Measurements from ENCODE around the gene WDR33. TPM values are rescaled to one million over a fixed set of nuclear protein-coding genes. Genes with fewer than 3 reads are reported as not detected.

WDR33 gene
- total RNA-seq, 2 donors from 2014 or later, result 69.2 to 71.7 TPM

DNA sequence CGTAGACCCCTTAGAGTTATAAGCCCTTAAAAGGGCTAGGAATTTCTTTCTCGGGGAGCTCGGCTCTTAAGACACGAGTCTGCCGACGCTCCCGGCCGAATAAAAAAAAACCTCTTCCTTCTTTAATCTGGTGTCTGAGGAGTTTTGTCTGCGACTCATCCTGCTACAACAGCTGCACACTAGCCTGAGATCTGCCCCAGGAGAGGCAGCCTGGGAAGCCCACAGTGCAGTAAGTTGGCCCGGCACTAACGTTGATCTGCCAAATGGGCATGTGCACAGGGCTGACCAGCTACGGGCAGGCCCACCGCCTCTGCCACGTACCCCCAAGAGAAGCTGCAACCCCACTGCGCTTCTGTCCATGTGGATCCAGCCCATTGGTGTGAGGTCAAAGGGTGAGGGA lies 127.2 kb downstream of the WDR33 start:
- peaks cover 5% of the 10 kb centered on the region for H3K27me3 Mint-ChIP-seq (ENCODE audit: low read depth)
- ATAC-seq (replicated peaks in 1 of 2), result no peak
- H3K9me3 Mint-ChIP-seq, result peaks cover 2% of the 10 kb centered on the region in 2 donors
- no peak overlapping the region for H3K27ac Mint-ChIP-seq
- DNase-seq, result no peak
- H3K4me3 Mint-ChIP-seq, result no peak overlapping the region
- peaks cover 1 to 2% of the 10 kb centered on the region in 2 donors for H3K36me3 Mint-ChIP-seq (ENCODE audit: insufficient read depth in 2 of 2)
- H3K4me1 Mint-ChIP-seq (ENCODE audit: low read depth), result no peaks in the 10 kb centered on the region

DNA sequence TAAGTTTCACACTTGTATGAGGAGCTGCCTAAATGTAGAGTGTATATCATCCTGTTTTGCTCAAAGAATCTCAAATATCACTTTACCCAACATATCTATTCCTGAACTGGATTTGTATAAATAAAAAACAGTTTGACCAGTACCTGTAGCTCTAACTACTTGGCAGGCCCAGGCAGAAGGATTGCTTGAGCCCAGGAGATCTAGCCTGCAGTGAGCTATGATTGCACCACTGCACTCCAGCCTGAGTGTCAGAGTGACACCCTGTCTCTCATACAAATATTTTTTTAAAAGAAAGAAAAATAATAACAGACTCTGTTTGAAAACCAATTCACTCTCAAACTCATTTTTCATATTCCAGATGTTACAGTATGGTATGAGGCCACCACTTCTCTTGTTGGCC lies 127.9 kb downstream of the WDR33 start:
- Mint-ChIP-seq H3K36me3 (ENCODE audit: insufficient read depth in 2 of 2) (no peaks in the 10 kb centered on the region), H3K27ac (no peak overlapping the region)

DNA sequence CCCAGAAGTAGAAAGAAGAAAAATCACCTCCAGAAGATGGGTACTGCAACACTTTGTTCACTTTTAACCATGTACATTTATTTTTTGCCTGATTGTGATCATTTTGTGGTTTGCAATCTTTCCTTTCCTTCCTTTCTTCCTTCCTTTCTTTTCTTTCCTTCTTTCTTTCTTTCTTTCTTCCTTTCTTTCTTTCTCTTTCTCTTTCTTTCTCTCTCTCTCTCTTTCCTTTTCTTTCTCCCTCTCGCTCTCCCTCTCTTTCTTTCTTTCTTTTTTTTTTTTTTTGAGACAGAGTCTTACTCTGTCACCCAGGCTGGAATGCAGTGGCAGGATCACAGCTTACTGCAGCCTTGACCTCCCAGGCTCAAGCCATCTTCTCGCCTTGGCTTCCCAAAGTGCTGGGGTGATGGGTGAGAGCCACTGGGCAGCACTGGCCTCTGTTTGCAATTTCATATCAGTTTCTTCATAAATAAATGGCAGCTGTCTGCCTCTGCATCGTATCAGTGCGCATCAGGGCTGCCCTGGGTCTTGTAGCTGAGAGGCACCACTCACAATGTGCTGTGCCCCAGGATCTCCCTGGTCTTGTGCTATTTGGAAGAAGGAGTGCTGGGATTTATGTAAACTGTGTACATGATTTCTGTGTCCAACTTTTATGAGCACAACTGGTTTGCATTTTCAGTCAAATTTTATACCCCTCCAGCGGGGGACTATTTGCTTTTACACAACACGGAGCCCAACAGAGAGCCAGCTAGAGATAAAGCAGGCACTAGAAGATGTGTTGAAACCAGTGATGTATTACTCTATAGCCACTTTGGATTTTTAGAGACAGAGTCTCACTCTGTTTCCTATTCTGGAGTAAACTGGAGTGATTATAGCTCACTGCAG lies 128.8 kb downstream of the WDR33 start:
- DNase-seq (no peak), ATAC-seq (replicated peaks in 1 of 2) (no peak)
- no peaks in the 10 kb centered on the region for H3K9me3 Mint-ChIP-seq
- no peak overlapping the region for H3K27ac Mint-ChIP-seq
- peaks cover 20% of the 10 kb centered on the region for H3K27me3 Mint-ChIP-seq (ENCODE audit: low read depth)
- peak overlapping the region in 1 of 2 donors; percentile 24 for H3K4me3 Mint-ChIP-seq
- no peaks in the 10 kb centered on the region for H3K4me1 Mint-ChIP-seq (ENCODE audit: low read depth)
- no peaks in the 10 kb centered on the region for H3K36me3 Mint-ChIP-seq (ENCODE audit: insufficient read depth in 2 of 2)

More for the DNA sequence above, 127.9 kb downstream of the WDR33 start:
- no peak for ATAC-seq (replicated peaks in 1 of 2)
- Mint-ChIP-seq H3K4me1 (ENCODE audit: low read depth) (no peaks in the 10 kb centered on the region), H3K9me3 (no peaks in the 10 kb centered on the region), H3K4me3 (no peak overlapping the region), H3K27me3 (ENCODE audit: low read depth) (peaks cover 12% of the 10 kb centered on the region)
- no peak for DNase-seq

DNA sequence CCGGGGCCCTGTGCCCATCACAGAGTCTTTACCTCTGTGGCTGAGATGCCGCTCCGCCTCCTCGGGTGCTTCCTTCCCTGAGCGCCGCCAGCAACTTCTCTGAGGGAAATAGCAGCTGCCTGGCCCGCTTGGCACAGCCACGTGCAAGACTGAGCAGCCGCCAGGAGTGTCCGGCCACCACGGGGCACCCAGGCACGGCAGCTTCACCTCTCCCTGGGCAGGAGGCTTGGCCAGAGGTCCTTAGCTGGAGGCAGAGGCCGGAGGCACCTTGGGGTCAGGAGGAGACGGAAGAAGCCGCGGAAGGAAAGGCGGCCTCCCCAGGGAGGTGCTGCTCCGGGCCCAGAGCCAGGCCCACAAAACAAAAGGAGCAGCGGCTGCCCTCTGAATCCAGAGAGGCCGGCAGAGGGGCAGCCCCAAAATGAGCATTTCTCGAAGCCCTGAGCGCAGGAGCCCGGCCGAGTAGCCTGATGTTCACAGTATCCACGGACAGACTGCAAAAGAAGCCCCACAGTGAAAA lies 129.6 kb downstream of the WDR33 start:
- Mint-ChIP-seq H3K4me3 (peak overlapping the region in 1 of 2 donors; percentile 42), H3K27me3 (ENCODE audit: low read depth) (peaks cover 25% of the 10 kb centered on the region), H3K36me3 (ENCODE audit: insufficient read depth in 2 of 2) (no peaks in the 10 kb centered on the region), H3K27ac (no peak overlapping the region), H3K4me1 (ENCODE audit: low read depth) (no peaks in the 10 kb centered on the region), H3K9me3 (no peaks in the 10 kb centered on the region)
- DNase-seq (no peak), ATAC-seq (replicated peaks in 1 of 2) (no peak)

DNA sequence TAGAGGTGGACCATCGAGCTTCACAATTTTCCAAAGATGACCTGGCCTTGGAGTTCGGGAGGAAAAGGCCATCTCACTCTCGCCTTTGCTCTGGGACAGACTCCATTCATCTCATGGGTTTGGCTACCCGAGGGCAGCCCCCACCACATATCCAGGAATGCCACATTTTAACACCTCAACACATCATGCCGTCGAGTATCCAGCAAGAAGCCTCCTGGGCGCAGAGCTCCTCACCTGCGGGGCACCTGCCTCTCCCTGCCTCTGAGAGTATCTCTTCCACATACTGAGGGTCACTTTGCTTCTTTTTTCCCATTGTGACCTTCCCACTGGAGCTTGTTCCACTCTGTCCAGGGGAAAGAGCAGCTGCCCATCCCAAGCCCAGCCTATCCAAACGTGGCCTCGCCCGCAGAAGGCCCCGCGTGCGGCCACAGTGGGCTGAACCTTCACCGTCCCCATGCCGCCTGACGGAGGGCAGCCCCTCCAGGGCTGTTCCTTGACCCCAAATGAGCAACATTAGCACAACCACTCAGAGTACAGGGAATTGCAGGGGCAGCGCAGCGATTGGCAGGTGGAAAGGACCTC lies 130.2 kb downstream of the WDR33 start:
- no peak for ATAC-seq (replicated peaks in 1 of 2)
- no peak for DNase-seq
- no peaks in the 10 kb centered on the region for H3K4me1 Mint-ChIP-seq (ENCODE audit: low read depth)
- no peaks in the 10 kb centered on the region for H3K36me3 Mint-ChIP-seq (ENCODE audit: insufficient read depth in 2 of 2)
- peaks cover 30% of the 10 kb centered on the region for H3K27me3 Mint-ChIP-seq (ENCODE audit: low read depth)
- no peak overlapping the region for H3K27ac Mint-ChIP-seq
- H3K9me3 Mint-ChIP-seq, result no peaks in the 10 kb centered on the region
- no peak overlapping the region for H3K4me3 Mint-ChIP-seq

DNA sequence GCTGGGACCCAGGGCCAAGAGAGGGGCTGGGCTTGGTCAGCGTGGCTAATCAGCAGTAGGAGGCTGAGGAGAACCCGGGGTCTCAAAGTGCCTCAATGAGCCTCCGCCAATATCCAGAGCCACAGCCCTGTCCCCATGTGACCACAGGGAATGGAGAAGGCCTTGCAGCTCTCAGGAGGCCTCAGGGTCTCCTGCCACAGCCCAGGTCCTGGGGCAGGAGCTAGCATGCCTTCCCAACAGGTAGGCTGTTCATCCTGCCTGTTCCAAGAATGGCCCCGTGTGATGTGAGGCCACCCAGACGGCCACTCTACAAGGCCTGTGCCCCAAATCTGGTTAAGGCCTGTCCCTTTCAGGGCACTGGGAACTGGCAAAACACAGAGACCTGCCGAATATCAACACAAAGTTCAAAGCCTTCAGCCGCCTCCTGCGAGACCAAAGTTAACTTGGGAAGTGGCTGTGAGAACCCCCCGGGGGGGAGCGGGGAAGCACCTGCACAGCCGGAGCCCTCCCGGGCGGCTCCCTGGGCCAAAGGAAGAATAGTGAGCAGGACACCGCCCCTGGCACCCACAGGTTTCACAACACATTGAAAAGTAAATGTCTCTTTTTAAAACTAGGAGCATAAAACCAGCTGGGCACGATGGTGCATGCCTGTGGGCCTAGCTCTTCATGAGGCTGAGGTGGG lies 131.2 kb downstream of the WDR33 start:
- Mint-ChIP-seq H3K27me3 (ENCODE audit: low read depth) (peaks cover 32% of the 10 kb centered on the region), H3K4me1 (ENCODE audit: low read depth) (no peaks in the 10 kb centered on the region), H3K36me3 (ENCODE audit: insufficient read depth in 2 of 2) (no peaks in the 10 kb centered on the region), H3K4me3 (no peak overlapping the region), H3K27ac (no peak overlapping the region), H3K9me3 (no peaks in the 10 kb centered on the region)
- no peak for DNase-seq
- no peak for ATAC-seq (replicated peaks in 1 of 2)

DNA sequence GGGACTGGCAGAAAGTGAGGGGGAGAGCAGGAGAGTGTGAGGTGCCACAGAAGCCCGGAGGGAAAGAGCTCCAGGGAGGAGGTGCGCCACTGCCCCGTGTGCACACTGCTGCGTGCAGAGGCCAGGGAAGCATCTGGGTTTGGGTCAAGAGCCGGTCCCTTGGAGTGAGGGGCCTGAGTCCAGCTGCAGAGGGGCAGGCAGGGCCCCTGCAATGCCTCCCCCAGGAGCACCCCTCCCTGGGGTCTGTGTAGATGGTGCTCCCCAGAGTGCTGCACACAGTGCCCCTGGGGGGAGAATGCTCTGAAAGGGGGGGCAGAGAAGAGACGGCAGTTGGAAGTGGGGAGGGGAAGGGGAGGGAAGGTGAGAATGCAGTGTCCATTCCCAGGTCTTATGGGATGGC lies 132.0 kb downstream of the WDR33 start:
- no peak for ATAC-seq (replicated peaks in 1 of 2)
- H3K4me1 Mint-ChIP-seq (ENCODE audit: low read depth), result peaks cover 6% of the 10 kb centered on the region
- H3K36me3 Mint-ChIP-seq (ENCODE audit: insufficient read depth in 2 of 2), result no peaks in the 10 kb centered on the region
- H3K4me3 Mint-ChIP-seq, result no peak overlapping the region
- no peaks in the 10 kb centered on the region for H3K9me3 Mint-ChIP-seq
- no peak overlapping the region for H3K27ac Mint-ChIP-seq
- no peak for DNase-seq
- H3K27me3 Mint-ChIP-seq (ENCODE audit: low read depth), result peaks cover 38% of the 10 kb centered on the region

DNA sequence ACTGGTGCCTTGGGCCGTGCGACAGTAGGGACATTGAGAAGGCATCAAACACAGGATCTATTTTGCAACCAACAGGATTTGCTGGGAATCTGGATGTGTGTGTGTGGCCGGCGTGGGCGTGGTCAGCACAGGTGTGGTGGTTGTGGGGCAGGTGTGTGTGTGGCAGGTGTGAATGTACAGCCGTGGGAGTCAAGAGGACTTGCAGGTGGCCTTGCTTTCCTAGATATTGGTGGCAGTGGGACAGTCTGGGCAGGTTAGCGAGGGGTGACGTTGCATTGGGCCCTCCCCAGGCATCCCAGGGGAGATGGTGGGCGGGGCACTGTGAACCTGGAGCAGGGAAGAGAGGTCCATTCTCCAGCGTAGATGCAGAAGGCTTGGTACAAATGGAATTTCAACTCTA lies 132.4 kb downstream of the WDR33 start:
- peaks cover 6% of the 10 kb centered on the region for H3K4me1 Mint-ChIP-seq (ENCODE audit: low read depth)
- no peak for ATAC-seq (replicated peaks in 1 of 2)
- no peaks in the 10 kb centered on the region for H3K9me3 Mint-ChIP-seq
- no peak overlapping the region for H3K4me3 Mint-ChIP-seq
- peaks cover 43% of the 10 kb centered on the region for H3K27me3 Mint-ChIP-seq (ENCODE audit: low read depth)
- H3K36me3 Mint-ChIP-seq (ENCODE audit: insufficient read depth in 2 of 2), result no peaks in the 10 kb centered on the region
- DNase-seq, result no peak
- H3K27ac Mint-ChIP-seq, result no peak overlapping the region

DNA sequence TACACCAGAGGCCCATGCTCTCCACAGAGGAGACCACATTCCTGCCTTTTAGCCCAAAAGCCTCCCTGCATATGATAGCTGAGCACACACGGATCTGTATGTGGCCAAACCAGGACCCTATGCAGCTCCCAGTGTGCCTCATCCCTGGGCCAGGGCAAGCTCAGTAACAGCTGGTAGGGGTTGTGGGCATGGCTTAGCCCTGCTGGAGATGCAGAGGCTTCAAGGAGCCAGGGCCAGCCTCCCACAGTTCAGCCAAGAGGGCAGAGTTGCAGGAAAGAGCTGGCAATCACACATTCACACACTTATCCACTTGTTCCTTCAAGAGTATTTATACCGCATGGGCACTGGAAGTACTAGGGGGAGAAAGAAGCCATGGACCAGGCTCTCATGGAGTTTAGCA lies 134.1 kb downstream of the WDR33 start:
- Mint-ChIP-seq H3K4me3 (no peak overlapping the region), H3K36me3 (ENCODE audit: insufficient read depth in 2 of 2) (no peaks in the 10 kb centered on the region), H3K4me1 (ENCODE audit: low read depth) (peaks cover 6% of the 10 kb centered on the region), H3K9me3 (no peaks in the 10 kb centered on the region), H3K27ac (no peak overlapping the region), H3K27me3 (ENCODE audit: low read depth) (peaks cover 56% of the 10 kb centered on the region)
- DNase-seq (no peak), ATAC-seq (replicated peaks in 1 of 2) (no peak)

DNA sequence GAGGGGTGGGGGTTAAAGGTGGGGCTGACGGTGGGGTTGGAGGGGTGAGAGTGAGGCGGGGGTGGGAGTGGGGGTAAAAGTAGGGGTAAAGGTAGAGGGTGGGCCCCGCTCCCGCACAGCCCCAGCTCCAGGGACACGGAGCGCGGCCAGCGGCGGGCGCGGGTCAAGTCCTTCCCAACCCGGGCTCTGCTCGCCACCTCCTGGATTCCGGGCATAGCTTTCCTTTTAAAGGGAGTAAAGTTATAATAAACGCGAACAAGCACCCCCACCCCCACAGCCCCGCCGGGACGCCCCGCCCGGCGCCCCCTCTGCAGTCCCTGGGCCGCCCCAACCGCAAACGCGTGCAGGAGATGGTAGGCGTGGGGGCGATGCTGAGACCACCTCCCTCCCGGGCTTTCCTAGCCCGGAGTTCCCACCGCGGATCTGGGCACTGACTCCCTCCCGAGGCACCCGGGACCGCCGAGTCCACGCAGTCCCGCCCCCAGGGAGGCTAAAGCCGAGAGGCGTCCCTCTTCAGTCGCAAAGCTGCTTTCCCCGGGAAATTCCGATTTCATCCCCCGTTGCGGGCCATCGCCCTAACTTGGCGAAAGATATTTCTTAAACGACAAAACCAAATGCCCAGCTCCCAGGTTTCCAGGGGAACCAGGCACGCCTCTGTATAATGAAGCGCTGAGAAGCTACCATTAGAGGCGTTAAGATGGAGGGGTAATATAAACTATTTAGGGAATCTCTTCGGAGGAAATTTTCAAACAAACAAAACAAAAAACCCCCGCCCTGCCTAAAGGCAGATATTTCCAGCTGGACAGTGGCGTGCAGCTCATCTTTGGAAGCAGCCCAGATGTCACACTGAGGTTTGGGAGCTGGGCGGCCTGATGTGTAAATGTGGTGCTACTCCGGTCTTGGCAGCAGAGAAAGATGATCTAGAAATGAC lies 135.4 kb downstream of the WDR33 start, which contains the start of gene LIMS2:
Gene LIMS2, minus strand, starts transcription at position 200 of the 931 bp plus-strand sequence. CDS start 506 bp downstream, outside the sequence.
- ATAC-seq (replicated peaks in 1 of 2), result no peak
- no peak for DNase-seq
- Mint-ChIP-seq H3K9me3 (no peaks in the 10 kb centered on the region), H3K27ac (no peak within 1 kb of the TSS), H3K4me3 (peak within 1 kb of the TSS; percentile 72 to 82), H3K4me1 (ENCODE audit: low read depth) (peaks cover 6% of the 10 kb centered on the region), H3K36me3 (ENCODE audit: insufficient read depth in 2 of 2) (no peaks in the 10 kb centered on the region), H3K27me3 (ENCODE audit: low read depth) (peaks cover 60% of the 10 kb centered on the region)

DNA sequence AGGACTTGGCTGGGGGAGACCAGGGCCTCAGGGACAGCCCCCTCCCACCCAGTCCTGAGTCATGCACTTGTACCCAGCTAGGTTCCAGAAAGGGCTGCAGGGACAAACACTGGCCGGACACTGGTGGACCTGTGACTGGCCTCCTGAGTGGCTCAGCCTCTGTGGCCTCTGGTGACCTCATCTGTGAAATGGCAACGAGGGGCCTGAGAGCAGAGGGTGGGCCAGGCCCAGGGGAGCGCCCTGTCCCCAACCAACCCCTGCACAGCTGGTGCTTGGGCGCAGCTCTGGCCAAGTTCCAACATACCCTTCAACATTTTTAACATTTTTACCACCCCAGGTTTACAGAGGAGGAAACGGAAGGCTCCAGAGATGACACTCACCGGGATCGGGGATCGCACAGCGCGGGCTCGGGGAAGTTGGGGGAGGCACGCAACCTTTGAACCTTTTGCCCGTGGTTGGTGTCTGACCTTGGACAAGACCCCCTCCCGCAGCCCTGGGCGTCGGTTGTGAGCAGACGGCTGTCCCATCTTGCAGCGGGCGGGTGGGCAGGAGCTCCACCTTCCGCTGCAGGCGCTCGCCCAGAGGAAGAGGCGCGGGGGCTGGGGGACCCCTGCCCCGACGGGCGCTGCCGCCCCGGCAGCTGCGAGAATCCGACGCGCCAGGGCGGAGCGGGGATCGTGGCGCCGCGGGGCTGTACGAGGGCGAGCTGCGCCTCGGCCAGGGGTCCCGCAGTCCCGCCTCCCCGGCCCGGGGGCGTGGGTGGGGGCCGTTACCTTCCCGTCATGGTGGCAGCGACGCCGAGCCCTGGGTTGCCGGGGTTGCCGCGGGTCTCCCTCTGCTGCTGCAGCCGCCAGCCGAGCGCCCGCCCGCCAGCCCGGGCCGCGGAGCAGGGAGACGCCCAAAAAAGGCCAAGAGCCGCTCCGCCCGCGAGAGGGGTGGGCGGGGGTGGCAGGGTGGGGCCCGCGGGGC lies 136.4 kb downstream of the WDR33 start:
- no peak overlapping the region for H3K27ac Mint-ChIP-seq
- peaks cover 65% of the 10 kb centered on the region for H3K27me3 Mint-ChIP-seq (ENCODE audit: low read depth)
- H3K4me1 Mint-ChIP-seq (ENCODE audit: low read depth), result peaks cover 6% of the 10 kb centered on the region
- peak; percentile 52 to 67 for ATAC-seq (replicated peaks in 1 of 2)
- peak overlapping the region; percentile 72 to 82 for H3K4me3 Mint-ChIP-seq
- DNase-seq, result peak; percentile 38 to 46
- H3K36me3 Mint-ChIP-seq (ENCODE audit: insufficient read depth in 2 of 2), result no peaks in the 10 kb centered on the region
- H3K9me3 Mint-ChIP-seq, result no peaks in the 10 kb centered on the region

All from activated T-cell treated with anti-CD3 and anti-CD28 coated beads, Interleukin-2, amount 50 U/mL, for 72 hours (primary cell).